Ectodermal cell (in vitro differentiated cells): ENCODE data around the gene PLEKHA7.
"Not testable (repeated sequence)": the region's sequence is repeated elsewhere in the genome, so short reads cannot be mapped to it uniquely, and the experiment has no call there.

Source experiments
- H3K27ac ChIP-seq: 2 replicates; pipeline ENCODE4 v1.7.0; 2013; ENCODE audit warnings: mild to moderate bottlenecking, low read depth, low read length; ENCODE audit not compliant: insufficient read depth, poor library complexity, severe bottlenecking
- H3K27me3 ChIP-seq: 2 replicates; pipeline ENCODE4 v1.7.0; 2013; ENCODE audit warnings: mild to moderate bottlenecking, low read length; ENCODE audit not compliant: insufficient read depth, control insufficient read depth, poor library complexity, severe bottlenecking
- H3K36me3 ChIP-seq: one replicate; pipeline ENCODE4 v1.7.0; 2013; ENCODE audit warnings: low read length; ENCODE audit not compliant: control insufficient read depth, insufficient read depth
- H3K4me1 ChIP-seq: one replicate; pipeline ENCODE4 v1.7.0; 2013; ENCODE audit warnings: low read length; ENCODE audit not compliant: control insufficient read depth, insufficient read depth
- H3K4me3 ChIP-seq: 2 replicates; pipeline ENCODE4 v1.7.0; 2013; ENCODE audit warnings: low read depth, low read length, control low read depth; ENCODE audit not compliant: insufficient read depth
- H3K9me3 ChIP-seq: 2 replicates; pipeline ENCODE4 v1.7.0; 2013; ENCODE audit warnings: mild to moderate bottlenecking, low read length, moderate library complexity; ENCODE audit not compliant: control insufficient read depth
- WGBS, 2 experiments: methylation state at CpG; one replicate each; pipeline ENCODE4 v1.1.7; 2013; ENCODE audit warnings: missing lambda C conversion rate in 2 of 2; 5-methylcytosine and 5-hydroxymethylcytosine counted together

PLEKHA7 gene

GRCh38 chr11:16966930-16967671 lies 47.1 kb downstream of the PLEKHA7 start:
- Histone ChIP-seq H3K36me3 (no peaks in the 10 kb centered on the region), H3K4me3 (no peak overlapping the region), H3K4me1 (no peaks in the 10 kb centered on the region), H3K27me3 (no peaks in the 10 kb centered on the region), H3K27ac (no peak overlapping the region), H3K9me3 (no peaks in the 10 kb centered on the region)
- WGBS, 2 experiments = 93 to 94% methylated on average over 6 of the region's 6 CpGs

DNA sequence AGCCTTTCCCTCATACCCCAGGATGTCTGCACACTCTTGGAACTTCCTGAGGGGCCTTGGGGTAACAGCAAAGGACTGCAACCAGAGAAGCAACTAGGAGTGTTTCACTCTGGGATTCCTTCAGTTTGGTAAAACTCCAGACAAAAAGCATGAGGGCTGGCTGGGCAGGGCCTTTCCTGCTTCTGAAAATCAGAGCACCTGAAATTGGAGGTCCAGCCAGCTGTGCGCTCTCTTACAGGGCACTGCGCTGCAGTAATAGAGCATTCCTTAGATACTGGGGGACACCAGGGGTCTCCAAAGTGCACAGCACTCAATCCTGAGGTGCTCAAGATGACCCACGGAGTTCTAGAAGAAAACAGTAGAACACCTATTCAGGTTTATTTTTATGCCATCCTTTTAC lies 49.7 kb downstream of the PLEKHA7 start:
- WGBS, 2 experiments = 95% methylated on average over 3 of the region's 3 CpGs
- H3K4me3 ChIP-seq = no peak overlapping the region

GRCh38 chr11:16963316-16963876 lies 50.8 kb downstream of the PLEKHA7 start:
- no peaks in the 10 kb centered on the region for H3K4me1 ChIP-seq
- WGBS, 2 experiments = 60 to 61% methylated on average over 3 of the region's 3 CpGs
- H3K27me3 ChIP-seq = no peaks in the 10 kb centered on the region
- no peak overlapping the region for H3K4me3 ChIP-seq
- H3K36me3 ChIP-seq = no peaks in the 10 kb centered on the region
- no peak overlapping the region for H3K27ac ChIP-seq
- H3K9me3 ChIP-seq = no peaks in the 10 kb centered on the region

More for the DNA sequence above, 49.7 kb downstream of the PLEKHA7 start:
- no peaks in the 10 kb centered on the region for H3K4me1 ChIP-seq
- H3K9me3 ChIP-seq = no peaks in the 10 kb centered on the region
- H3K36me3 ChIP-seq = no peaks in the 10 kb centered on the region
- no peak overlapping the region for H3K27ac ChIP-seq
- H3K27me3 ChIP-seq = no peaks in the 10 kb centered on the region

DNA sequence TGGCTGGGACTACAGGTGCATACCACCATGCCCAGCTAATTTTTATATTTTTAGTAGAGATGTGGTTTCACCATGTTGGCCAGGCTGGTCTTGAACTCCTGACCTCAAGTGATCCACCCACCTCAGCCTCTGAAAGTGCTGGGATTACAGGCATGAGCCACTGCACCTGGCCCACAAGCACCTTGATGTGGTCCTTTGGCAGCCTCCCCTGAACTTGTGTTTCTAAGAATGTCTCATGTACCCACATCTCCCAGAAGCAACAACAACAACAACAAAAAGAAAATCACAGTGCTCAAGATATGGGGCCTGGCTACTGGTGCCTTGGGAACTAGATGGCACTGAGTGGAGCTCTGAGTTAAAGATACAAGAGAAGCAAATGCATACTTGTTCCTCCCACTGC lies 51.6 kb downstream of the PLEKHA7 start:
- H3K4me1 ChIP-seq, H3K27ac ChIP-seq, H3K36me3 ChIP-seq: not testable (repeated sequence)

DNA sequence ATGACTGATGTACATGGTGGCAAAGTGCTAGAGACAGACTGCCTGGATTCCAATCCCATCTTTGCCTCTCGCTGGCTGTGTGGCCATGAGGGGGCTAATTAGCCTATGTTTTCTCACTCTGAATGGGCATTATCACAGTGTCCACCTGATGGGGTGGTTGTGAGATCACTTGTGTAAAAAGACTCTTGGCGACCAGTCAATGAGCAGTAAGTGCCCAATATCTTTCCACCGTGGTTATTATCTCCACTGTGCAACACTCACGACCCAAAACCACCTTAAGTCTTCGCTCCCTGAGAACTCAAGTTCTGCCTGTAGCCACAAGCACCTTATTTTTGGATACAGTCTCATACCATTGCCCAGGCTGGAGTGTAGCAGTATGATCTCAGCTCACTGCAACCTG lies 52.1 kb downstream of the PLEKHA7 start:
- Histone ChIP-seq H3K9me3 (no peaks in the 10 kb centered on the region), H3K4me1 (no peaks in the 10 kb centered on the region), H3K27ac (no peak overlapping the region), H3K27me3 (no peaks in the 10 kb centered on the region), H3K36me3 (no peaks in the 10 kb centered on the region), H3K4me3 (no peak overlapping the region)
- WGBS, 2 experiments = 81 to 85% methylated on average over 5 of the region's 5 CpGs

More for the DNA sequence above, 51.6 kb downstream of the PLEKHA7 start:
- H3K9me3 ChIP-seq, H3K4me3 ChIP-seq, H3K27me3 ChIP-seq: not testable (repeated sequence)

DNA sequence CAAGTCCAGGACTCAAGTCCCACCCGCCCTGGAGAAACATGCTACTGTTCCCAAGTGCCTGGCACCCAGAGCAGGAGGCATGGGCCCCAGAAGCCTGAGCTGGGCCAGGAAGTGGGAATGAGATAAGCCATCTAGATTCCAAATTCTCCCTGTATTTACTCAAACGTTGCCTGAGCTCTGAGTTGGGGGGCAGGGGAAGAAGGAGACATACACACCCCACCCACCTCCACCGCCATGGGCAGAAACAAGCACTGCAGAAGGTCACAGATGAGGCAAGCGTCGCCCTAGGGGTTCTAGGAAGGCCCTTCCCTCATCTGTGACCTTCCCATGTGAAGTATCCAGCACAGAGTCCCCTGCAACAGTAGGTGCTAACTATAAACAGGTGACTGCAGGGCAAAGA lies 54.0 kb downstream of the PLEKHA7 start:
- Histone ChIP-seq H3K9me3 (no peaks in the 10 kb centered on the region), H3K27me3 (no peaks in the 10 kb centered on the region), H3K27ac (no peak overlapping the region), H3K4me3 (no peak overlapping the region), H3K36me3 (no peaks in the 10 kb centered on the region), H3K4me1 (no peaks in the 10 kb centered on the region)
- WGBS, 2 experiments = 81 to 82% methylated on average over 5 of the region's 5 CpGs

- Histone ChIP-seq H3K9me3 (no peaks in the 10 kb centered on the region), H3K27me3 (no peaks in the 10 kb centered on the region), H3K4me3 (no peak overlapping the region), H3K4me1 (no peaks in the 10 kb centered on the region), H3K36me3 (no peaks in the 10 kb centered on the region), H3K27ac (no peak overlapping the region)
- 84 to 85% methylated on average over 4 of the region's 4 CpGs for WGBS, 2 experiments
Measured at GRCh38 chr11:16959602-16960001, 54.6 kb downstream of the PLEKHA7 start.

GRCh38 chr11:16958833-16959232 lies 55.4 kb downstream of the PLEKHA7 start:
- WGBS, 2 experiments = 85 to 86% methylated on average over 5 of the region's 5 CpGs
- no peaks in the 10 kb centered on the region for H3K27me3 ChIP-seq
- no peaks in the 10 kb centered on the region for H3K36me3 ChIP-seq
- no peaks in the 10 kb centered on the region for H3K9me3 ChIP-seq
- H3K27ac ChIP-seq = no peak overlapping the region
- H3K4me1 ChIP-seq = no peaks in the 10 kb centered on the region
- H3K4me3 ChIP-seq = no peak overlapping the region

- Histone ChIP-seq H3K27ac (no peak overlapping the region), H3K4me1 (no peaks in the 10 kb centered on the region), H3K9me3 (no peaks in the 10 kb centered on the region), H3K36me3 (no peaks in the 10 kb centered on the region), H3K4me3 (no peak overlapping the region), H3K27me3 (no peaks in the 10 kb centered on the region)
- WGBS, 2 experiments = 80% methylated on average over 4 to 5 of the region's 5 CpGs
Measured at GRCh38 chr11:16956538-16957153, 57.6 kb downstream of the PLEKHA7 start.

DNA sequence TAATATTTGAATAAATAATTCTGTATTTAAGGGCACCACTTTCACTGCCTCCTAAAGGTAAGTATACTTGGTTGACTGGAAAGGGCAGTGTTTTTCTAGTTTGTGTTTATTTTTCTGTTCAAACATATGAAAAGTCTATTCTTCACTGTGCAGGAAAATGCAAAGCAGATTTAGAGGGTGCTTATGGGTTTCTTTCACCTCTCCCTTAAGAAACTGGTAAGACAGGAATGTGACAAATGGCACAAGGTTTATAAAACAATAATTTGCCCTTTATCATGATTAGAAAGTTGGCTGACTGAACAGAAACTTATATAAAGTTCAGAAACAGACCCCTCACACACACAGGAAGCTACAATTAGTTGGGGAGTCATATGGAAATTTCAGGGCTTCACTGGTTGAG lies 60.6 kb downstream of the PLEKHA7 start:
- H3K27me3 ChIP-seq = no peaks in the 10 kb centered on the region
- no peaks in the 10 kb centered on the region for H3K4me1 ChIP-seq
- no peak overlapping the region for H3K27ac ChIP-seq
- H3K9me3 ChIP-seq = no peaks in the 10 kb centered on the region
- no peaks in the 10 kb centered on the region for H3K36me3 ChIP-seq
- H3K4me3 ChIP-seq = no peak overlapping the region
